BJ (cell line): ENCODE data around the gene LIG3. TPM values are rescaled to one million over a fixed set of nuclear protein-coding genes. Genes with fewer than 3 reads are reported as not detected.

Experiments used
- CTCF ChIA-PET: fragments of 350-600 bp; formaldehyde crosslinking; extraction: SDS; loops from one replicate; lab custom pipeline; 2021; ENCODE audit warnings: antibody characterized with exemption, inconsistent platforms; lab: Yijun Ruan, JAX
- POLR2A ChIA-PET: fragments of 300-600 bp; sonication (Branson Sonifier 250); formaldehyde crosslinking; extraction: SDS; loops from one replicate; lab custom pipeline; 2021; ENCODE audit warnings: antibody characterized with exemption; lab: Charles Lee
- DNase-seq: peaks from one replicate; pipeline ENCODE4 v3.0.0-alpha.2; 2011; ENCODE audit warnings: low read depth
- H3K27me3 ChIP-seq: 2 replicates; pipeline ENCODE4 v1.6.0; 2011; ENCODE audit warnings: low read length; ENCODE audit not compliant: control insufficient read depth, insufficient read depth
- H3K36me3 ChIP-seq: 2 replicates; pipeline ENCODE4 v1.5.1; 2011; ENCODE audit warnings: low read length; ENCODE audit not compliant: control insufficient read depth, insufficient read depth
- H3K4me3 ChIP-seq: 2 replicates; pipeline ENCODE4 v1.5.1; 2011; ENCODE audit warnings: low read depth, mild to moderate bottlenecking, control low read depth, low read length
- CTCF ChIP-seq: IDR thresholded peaks from 2 replicates; pipeline ENCODE4 v1.5.1; 2011; ENCODE audit warnings: low read depth, mild to moderate bottlenecking, control low read depth, inconsistent platforms, low read length, moderate library complexity; ENCODE audit not compliant: insufficient read depth
- polyA plus RNA-seq: library from polyadenylated mRNA; depleted of rRNA; stranded (reverse); fragments of >200 nt; gene quantifications from 2 replicates; pipeline ENCODE4 v1.2.3, GENCODE V29; 2011

Gene LIG3
- polyA plus RNA-seq, 1 experiment: 31.1 TPM

GRCh38 chr17:35017021-35017420 is 36.7 kb downstream of the LIG3 start:
- POLR2A ChIA-PET: no interaction called here
- no peaks in the 10 kb centered on the region for H3K27me3 ChIP-seq
- no peak for TF ChIP-seq CTCF
- no peak overlapping the region for H3K4me3 ChIP-seq
- H3K36me3 ChIP-seq: peaks cover 6% of the 10 kb centered on the region
- CTCF ChIA-PET: no interaction called here
- DNase-seq: no peak

- H3K27me3 ChIP-seq: no peaks in the 10 kb centered on the region
- CTCF ChIA-PET: interaction anchor here (1.1 kb wide), 1 partner anchor 38 kb away, joined by 3 read pairs; no protein-coding TSS in a partner anchor
- POLR2A ChIA-PET: no interaction called here
Observed at GRCh38 chr17:35018814-35019213, 38.5 kb downstream of the LIG3 start.

GRCh38 chr17:35019386-35020179 is 39.3 kb downstream of the LIG3 start:
- DNase-seq: no peak
- peaks cover 5% of the 10 kb centered on the region; the same call in 1 of the 2 replicates for H3K36me3 ChIP-seq
- POLR2A ChIA-PET: no interaction called here
- no peak overlapping the region for H3K4me3 ChIP-seq
- TF ChIP-seq CTCF: no peak
- H3K27me3 ChIP-seq: no peaks in the 10 kb centered on the region
- CTCF ChIA-PET: interaction anchor here (1.1 kb wide), 1 partner anchor 39 kb away, joined by 3 read pairs; no protein-coding TSS in a partner anchor

More at GRCh38 chr17:35018814-35019213, 38.5 kb downstream of the LIG3 start:
- DNase-seq: no peak
- Histone ChIP-seq H3K4me3 (no peak overlapping the region), H3K36me3 (peaks cover 5% of the 10 kb centered on the region; the same call in 1 of the 2 replicates)
- no peak for TF ChIP-seq CTCF

- POLR2A ChIA-PET: no interaction called here
- DNase-seq: no peak
- no peaks in the 10 kb centered on the region for H3K27me3 ChIP-seq
- no peak overlapping the region for H3K4me3 ChIP-seq
- TF ChIP-seq CTCF: no peak
- peaks cover 3% of the 10 kb centered on the region; the same call in 1 of the 2 replicates for H3K36me3 ChIP-seq
- CTCF ChIA-PET: no interaction called here
Observed at GRCh38 chr17:35021520-35022380, 41.4 kb downstream of the LIG3 start.
